Stimulated activated CD8-positive, alpha-beta memory T cell treated with anti-CD3 and anti-CD28 coated beads, Interleukin-12 subunit alpha, Interleukin-12 subunit beta, amount 100 ng/mL, for 1 hour (primary cell): ENCODE measurements around the gene NEGR1.

Source experiments
- DNase-seq: peaks from one replicate; pipeline ENCODE4 v3.0.0-alpha.2; 2020; ENCODE audit warnings: low read depth

NEGR1 gene

GRCh38 chr1:72117621-72118020 lies 164.7 kb downstream of the NEGR1 start:
- DNase-seq, result no peak

GRCh38 chr1:72115290-72115689 lies 167.0 kb downstream of the NEGR1 start:
- DNase-seq, result no peak

DNA sequence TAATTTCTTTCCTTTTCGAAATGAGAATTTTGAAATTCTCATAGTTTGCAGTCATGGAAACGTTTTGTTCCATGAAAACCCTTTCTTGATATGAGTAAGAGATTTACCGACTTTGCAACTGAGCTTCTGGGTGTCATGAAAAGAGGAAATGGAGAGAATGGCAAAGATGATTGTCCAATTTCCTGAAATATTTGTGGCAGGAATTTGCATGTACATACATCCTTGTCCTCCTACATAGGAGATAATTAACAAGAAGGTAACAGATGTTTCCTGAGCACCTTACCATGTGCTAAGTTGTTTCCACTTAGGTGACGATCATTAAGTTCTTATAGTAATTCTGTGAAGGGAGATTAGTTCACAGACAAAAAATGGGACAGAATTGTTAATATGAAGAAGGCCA lies 170.7 kb downstream of the NEGR1 start:
- DNase-seq, result no peak

DNA sequence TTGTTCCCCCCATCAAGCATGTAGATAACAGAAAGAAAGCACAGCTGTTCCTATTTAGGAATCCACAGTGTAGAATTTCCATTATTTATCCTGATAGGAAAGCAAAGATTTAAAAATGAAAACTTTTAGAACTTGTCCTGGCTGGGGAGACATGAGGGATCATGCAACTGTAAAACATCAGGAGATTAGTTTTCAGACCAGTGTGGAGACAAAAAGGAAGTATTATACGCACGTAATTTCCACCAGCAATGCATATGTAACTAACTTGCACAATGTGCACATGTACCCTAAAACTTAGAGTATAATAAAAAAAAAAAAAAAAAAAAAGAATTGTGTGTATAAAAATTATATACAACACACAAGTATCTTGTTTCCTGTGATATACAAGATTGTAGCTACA lies 172.4 kb downstream of the NEGR1 start:
- DNase-seq, result no peak

- no peak for DNase-seq
Observed at GRCh38 chr1:72105201-72105600, 177.1 kb downstream of the NEGR1 start.

GRCh38 chr1:72101840-72102632 lies 180.3 kb downstream of the NEGR1 start:
- no peak for DNase-seq

DNA sequence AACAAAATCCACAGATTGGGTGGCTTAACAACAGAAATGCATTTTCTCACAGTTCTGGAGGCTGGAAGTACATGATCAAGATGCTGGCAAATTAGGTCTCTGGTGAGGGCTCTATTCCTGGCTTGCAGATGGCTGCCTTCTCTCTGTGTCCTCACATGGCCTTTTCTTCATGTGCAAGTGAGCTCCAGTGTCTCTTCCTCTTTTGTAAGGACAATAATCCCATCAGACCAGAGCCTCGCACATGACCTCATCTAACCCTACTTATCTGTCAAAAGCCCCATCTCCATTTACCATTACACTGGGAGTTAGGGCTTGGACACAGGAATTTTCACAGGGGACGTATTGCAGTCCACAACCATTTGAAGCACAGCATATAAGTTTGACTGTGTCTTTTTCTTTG lies 181.6 kb downstream of the NEGR1 start:
- DNase-seq, result no peak

DNA sequence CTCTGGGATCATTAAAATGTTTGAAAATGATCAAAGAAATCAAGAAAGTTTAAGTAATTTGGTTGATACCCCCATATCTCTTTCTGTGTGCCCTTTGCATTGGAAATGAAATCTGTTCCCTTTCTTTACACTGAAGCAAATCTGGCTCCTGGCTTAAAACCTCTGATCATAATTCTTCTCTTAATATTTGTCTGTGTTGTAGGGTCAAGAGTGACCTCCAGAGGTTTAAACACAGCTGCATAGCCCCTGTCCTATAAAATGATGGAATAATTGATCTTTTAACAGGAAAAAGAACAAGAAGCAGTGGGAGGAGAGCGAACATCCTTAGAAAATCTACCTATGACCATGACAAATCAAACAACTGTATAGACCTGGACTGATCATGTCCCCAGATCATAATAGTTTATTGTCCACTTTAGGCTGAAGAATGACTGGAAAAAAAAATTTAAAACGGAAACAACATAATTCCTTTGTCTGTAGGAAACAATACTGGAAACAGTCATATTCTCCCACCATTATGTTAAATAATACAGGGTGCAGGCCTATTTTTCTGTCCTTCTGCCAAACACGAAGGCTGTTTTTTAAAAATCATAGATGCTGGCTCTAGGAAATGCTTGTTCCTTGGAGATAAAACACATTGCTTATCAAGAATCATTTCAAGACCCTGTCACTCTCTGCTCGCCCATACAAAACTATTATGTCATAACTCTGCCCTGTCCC lies 184.3 kb downstream of the NEGR1 start:
- DNase-seq, result no peak

DNA sequence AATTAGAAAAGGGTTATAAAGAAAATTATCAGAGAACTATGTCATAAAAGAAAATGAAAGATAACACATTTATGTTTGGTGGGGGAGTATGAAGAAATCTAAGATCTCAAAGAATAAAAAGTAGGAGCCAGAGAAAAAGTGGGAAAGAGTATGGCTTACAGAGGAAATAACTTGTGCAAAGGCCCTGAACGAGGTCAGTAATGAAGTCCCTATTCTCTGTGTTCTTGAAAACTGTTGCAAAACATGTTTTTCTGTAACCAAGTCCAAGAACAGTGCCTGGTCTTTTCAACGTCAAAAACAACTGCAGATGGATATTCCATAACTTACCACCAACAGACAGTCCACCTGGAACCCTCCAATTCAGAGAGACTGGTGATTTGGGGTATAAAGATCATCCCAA lies 188.1 kb downstream of the NEGR1 start:
- no peak for DNase-seq

DNA sequence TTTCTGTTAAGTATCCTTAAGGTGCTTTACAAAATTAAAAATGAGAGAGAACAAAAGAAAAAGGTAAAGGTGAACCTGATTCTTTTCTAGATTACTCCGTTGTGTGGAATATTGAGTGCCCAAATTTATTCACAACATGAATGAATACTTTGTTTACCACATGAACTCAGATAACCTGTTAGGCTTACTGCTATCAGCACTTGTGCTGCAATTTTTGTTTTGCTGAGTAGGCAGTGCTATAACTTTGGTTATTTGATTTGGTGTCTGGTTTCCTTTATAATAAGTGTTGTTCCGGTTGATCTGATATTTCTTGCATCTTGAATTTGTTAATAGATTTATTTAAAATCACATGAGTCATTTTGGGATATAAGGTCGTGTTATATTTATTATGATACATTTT lies 195.9 kb downstream of the NEGR1 start:
- no peak for DNase-seq

- DNase-seq, result no peak
Observed at GRCh38 chr1:72075425-72075824, 206.9 kb downstream of the NEGR1 start.

DNA sequence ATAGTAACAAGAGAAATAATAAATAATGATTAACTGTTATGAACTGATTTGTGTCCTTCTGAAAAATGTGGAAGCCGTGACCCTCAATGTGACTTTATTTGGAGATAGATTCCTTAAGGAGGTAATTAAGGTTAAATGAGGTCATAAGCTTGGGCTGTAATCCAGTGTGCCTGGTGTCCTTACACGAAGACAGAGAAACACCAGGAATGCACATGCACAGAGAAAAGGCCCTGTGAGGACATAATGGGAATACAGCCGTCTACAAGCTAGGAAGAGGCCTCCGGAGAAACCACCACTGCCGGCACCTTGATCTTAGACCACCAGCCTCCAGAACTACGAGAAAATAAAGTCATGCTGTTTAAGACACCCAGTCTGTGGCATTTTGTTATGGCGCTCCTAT lies 215.9 kb downstream of the NEGR1 start:
- DNase-seq, result no peak

DNA sequence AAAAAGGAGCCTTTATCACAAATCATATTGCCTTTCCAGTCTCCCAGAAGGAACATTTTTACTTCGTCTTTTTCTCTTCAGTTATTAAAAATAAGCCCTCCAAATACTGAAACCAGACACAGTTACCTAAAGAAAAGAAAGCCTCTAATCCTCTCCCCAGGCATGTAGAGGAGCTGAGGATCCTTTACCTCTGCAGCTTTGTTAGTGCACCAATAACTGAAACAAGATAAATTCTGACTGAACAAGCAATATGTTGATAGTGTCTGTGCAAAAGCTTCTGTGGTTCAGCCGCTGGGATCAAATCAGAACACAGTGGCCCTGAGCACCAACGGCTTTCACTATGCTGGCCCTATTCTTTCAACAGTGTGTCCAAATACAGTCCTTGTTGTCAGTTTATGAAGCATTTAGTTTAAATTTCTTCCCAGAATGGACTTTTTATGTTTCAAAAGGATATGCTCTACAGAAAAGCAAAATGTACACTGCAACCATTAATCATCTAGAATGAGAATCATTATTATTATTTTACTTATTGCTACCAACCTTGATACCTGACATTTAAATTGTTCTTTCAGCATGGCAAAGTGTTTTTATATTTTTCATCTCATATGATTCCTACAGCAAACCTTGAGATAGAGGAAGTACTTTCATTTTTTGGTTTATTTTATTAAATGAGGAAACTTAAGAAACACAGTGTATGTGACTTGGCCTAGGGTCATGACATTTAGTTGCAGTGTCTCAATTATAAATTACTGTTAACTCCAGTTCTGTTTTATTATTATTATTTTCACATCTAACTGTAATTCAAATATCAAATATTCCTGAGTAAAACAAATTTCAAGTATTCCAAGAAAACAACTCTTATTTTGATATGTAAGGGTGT lies 217.9 kb downstream of the NEGR1 start:
- no peak for DNase-seq

DNA sequence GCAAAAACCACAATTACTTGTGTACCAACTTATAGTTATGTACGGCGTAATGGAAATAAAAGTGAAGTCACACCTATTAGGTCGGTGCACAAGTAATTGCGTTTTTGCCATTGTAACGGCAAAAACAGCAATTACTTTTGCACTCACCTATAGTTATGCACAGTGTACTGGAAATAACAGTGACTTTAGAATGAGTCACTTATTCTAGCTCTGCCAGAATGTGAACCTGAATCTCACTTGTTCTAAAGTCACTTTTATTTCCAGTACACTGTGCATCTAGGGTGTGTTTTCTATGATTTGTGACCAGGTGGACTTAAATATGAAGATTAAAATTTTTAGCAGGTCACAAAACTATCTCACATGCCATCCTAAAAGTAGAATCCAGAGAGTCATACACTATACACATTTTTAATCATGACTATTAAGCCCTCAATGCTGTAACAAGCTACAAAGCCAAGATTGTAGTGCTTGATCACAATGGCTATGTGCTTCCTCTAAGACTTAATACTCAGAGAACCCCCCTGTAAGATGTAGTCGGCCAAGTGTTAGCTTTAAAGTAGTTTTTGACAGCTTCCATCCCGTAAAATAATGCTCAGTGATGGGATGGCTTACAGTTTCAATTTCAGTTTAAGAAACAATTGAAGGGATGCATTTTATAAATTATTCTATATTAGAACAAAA lies 218.8 kb downstream of the NEGR1 start:
- DNase-seq, result no peak

DNA sequence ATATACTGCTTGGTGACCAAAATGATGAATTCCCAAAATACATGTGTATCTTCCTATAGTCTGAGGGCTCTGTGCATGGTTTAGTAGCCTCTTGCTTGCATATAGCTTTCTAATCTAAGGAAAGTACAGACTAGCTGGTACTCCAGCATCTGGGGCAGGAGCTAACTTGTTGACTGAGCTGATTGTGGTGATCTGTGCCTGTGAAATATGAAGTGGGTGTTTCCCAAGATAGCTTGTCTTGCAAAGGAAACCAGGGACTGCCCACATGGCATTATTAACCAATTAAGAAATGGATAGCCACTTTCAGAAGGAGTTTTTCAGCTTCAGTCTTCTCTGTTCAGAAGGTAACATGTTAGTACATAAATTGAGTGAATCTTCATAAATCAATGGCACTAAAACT lies 219.8 kb downstream of the NEGR1 start:
- no peak for DNase-seq

GRCh38 chr1:72060466-72061245 lies 221.7 kb downstream of the NEGR1 start:
- DNase-seq, result no peak

DNA sequence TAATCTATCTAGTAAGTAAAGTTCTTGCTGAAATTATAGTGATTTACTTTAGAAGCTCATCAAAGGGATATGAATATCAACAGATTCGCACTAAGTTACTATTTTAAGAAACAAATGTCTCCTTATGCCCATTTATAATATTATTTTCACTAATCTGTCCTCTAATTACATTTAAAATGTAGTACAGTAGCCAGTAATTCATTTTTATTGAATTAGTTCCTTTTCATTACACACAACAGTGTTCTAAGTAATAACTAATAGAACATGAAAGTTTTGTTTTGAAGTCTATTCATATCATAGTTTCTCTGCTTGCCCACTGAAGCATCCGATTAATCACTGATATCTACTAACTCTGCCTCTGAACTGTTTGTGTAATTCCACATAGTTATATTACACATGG lies 225.8 kb downstream of the NEGR1 start:
- no peak for DNase-seq

GRCh38 chr1:72051538-72051937 lies 230.8 kb downstream of the NEGR1 start:
- no peak for DNase-seq

GRCh38 chr1:72050551-72050950 lies 231.8 kb downstream of the NEGR1 start:
- DNase-seq, result no peak

DNA sequence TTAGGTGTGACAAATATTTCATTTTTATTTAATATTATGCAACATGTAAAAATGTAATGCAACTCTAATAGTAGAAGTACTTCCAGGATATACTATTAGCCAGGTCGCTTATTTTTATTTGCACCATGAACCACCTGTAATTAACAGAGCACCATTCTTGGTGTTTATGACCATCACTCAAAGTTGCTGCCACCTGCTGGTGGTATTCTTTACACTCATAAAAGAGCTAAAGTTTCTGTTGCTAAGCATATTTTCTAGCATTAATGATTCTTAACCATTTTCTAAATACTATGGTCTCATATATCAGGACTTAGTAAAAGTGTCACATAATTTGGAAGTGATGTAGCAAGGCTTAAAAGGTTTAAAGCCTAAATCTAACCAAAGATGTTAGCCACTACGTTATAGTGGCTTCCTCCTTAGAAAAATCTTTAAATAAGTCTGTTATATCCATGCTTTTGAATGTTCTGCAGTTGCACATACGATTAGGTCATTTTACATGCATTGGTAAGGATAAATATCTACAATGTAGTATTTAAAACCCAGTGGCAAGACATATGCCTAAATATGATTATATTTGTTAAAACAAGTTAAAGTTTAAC lies 244.5 kb downstream of the NEGR1 start:
- DNase-seq, result no peak

- DNase-seq, result no peak
Observed at GRCh38 chr1:72034827-72035226, 247.5 kb downstream of the NEGR1 start.
